GM13977 (cell line): Measurements from ENCODE around the gene EIF4G1.
A peak's percentile ranks its signal among the peaks of the same experiment; 100 is the strongest.

Source experiments
- DNase-seq: peaks from one replicate; pipeline ENCODE4 v3.0.0; 2012; ENCODE audit warnings: low spot score
- CTCF ChIP-seq: IDR thresholded peaks from 2 replicates; pipeline ENCODE4 v1.5.1; 2012; ENCODE audit warnings: mild to moderate bottlenecking, control low read depth; ENCODE audit not compliant: insufficient read depth; ENCODE audit errors: extremely low read depth, missing control alignments
- in situ Hi-C: fragments of 300-500 bp; cut with MboI; formaldehyde crosslinking; loops from one replicate; pipeline ENCODE4 v1.12.0; 2022; ENCODE audit warnings: low sequenced_read_pairs, low pct_unique_long_range_greater_than_20kb, mixed read lengths, inconsistent platforms; ENCODE audit not compliant: unreplicated experiment

The EIF4G1 gene

GRCh38 chr3:184283681-184284080 lies 30.7 kb upstream of the EIF4G1 start:
- no peak for DNase-seq

GRCh38 chr3:184284696-184285095 lies 29.7 kb upstream of the EIF4G1 start:
- peak; percentile 49 for DNase-seq
- TF ChIP-seq CTCF: peak; percentile 35
- in situ Hi-C loops: no loop called here

More at GRCh38 chr3:184283681-184284080, 30.7 kb upstream of the EIF4G1 start:
- in situ Hi-C loops: no loop called here
- TF ChIP-seq CTCF: no peak

GRCh38 chr3:184289426-184289938 lies 24.9 kb upstream of the EIF4G1 start:
- in situ Hi-C loops: no loop called here
- peak; percentile 86 for DNase-seq
- TF ChIP-seq CTCF: peak; percentile 56

DNA sequence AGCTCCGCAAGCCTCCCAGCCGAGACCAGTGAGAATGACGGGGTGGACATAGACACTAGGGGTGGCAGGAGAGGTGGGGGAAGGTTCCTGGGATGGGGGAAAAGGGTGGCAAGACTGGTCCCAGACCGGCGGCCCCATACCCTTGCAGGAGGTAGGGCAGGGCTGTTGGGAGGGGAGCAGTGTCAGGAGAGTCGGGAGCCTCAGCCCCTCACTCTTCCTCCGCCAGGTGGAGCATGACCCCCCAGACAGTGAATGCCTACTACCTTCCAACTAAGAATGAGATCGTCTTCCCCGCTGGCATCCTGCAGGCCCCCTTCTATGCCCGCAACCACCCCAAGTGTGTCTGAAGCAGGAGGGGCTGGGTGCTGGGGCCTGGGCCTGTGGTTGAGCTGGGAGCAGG lies 24.1 kb upstream of the EIF4G1 start:
- DNase-seq: no peak
- no peak for TF ChIP-seq CTCF
- in situ Hi-C loops: no loop called here

DNA sequence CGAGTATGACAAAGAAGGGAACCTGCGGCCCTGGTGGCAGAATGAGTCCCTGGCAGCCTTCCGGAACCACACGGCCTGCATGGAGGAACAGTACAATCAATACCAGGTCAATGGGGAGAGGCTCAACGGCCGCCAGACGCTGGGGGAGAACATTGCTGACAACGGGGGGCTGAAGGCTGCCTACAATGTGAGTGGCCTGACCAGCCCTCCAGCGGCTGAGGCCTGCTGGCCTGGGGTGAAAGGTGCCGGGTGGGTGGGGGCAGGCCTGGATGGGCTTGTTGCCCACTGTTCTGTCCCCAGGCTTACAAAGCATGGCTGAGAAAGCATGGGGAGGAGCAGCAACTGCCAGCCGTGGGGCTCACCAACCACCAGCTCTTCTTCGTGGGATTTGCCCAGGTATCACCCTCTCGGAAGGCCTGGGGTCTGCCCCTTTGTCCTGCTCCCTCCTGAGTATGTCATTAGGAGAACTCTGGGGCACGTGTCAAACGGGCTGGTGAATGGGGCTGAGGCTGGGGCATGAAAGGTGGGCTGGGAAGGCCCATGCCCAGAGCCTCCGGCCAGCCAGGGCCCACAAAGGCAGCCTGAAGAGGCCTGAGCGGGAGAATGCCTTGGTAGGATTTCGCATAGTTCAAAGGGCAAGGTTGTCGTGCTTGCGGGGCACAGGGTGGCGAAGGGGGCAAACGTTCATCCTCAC lies 23.2 kb upstream of the EIF4G1 start:
- no peak for TF ChIP-seq CTCF
- DNase-seq: peak; percentile 8
- in situ Hi-C loops: no loop called here

GRCh38 chr3:184291738-184292445 lies 22.5 kb upstream of the EIF4G1 start:
- DNase-seq: peak; percentile 2
- TF ChIP-seq CTCF: no peak
- in situ Hi-C loops: no loop called here
